ENCODE results near the gene GRIA3.

Gene GRIA3

GRCh38 chrX:123477673-123478072 lies 293.6 kb downstream of the GRIA3 start:
- Histone ChIP-seq H3K36me3 (ENCODE audit: insufficient read depth, insufficient read length, low read length) (no peaks in the 10 kb centered on the region), H3K4me1 (ENCODE audit: insufficient read depth, insufficient read length) (no peaks in the 10 kb centered on the region), H3K9ac (ENCODE audit: insufficient read length, low read depth) (no peak overlapping the region), H3K9me3 (ENCODE audit: insufficient read depth, low read length) (no peaks in the 10 kb centered on the region), H3K27me3 (ENCODE audit: insufficient read depth, insufficient read length) (no peaks in the 10 kb centered on the region), H3K4me3 (ENCODE audit: insufficient read length, low read depth) (no peak overlapping the region)
- TF ChIP-seq SUZ12 (IDR thresholded peaks at IDR 0.05; ENCODE audit: extremely low read depth, insufficient read depth, insufficient read length) (no peak), ZNF274 (IDR thresholded peaks at IDR 0.05; ENCODE audit: low read depth, low read length) (no peak), YY1 (IDR thresholded peaks at IDR 0.05; ENCODE audit: insufficient read depth, insufficient read length) (no peak)
- DNase-seq (ENCODE audit: low read depth, low spot score): no peak

- no peak for DNase-seq (ENCODE audit: low read depth, low spot score)
- Histone ChIP-seq H3K4me1 (ENCODE audit: insufficient read depth, insufficient read length) (no peaks in the 10 kb centered on the region), H3K27me3 (ENCODE audit: insufficient read depth, insufficient read length) (no peaks in the 10 kb centered on the region), H3K9me3 (ENCODE audit: insufficient read depth, low read length) (no peaks in the 10 kb centered on the region), H3K9ac (ENCODE audit: insufficient read length, low read depth) (no peak overlapping the region), H3K36me3 (ENCODE audit: insufficient read depth, insufficient read length, low read length) (no peaks in the 10 kb centered on the region), H3K4me3 (ENCODE audit: insufficient read length, low read depth) (no peak overlapping the region)
- TF ChIP-seq ZNF274 (IDR thresholded peaks at IDR 0.05; ENCODE audit: low read depth, low read length) (no peak), YY1 (IDR thresholded peaks at IDR 0.05; ENCODE audit: insufficient read depth, insufficient read length) (no peak), SUZ12 (IDR thresholded peaks at IDR 0.05; ENCODE audit: extremely low read depth, insufficient read depth, insufficient read length) (no peak)
These were observed 298.1 kb downstream of the GRIA3 start for GRCh38 chrX:123481913-123482851.

- Histone ChIP-seq H3K4me1 (ENCODE audit: insufficient read depth, insufficient read length) (no peaks in the 10 kb centered on the region), H3K9ac (ENCODE audit: insufficient read length, low read depth) (no peak overlapping the region), H3K4me3 (ENCODE audit: insufficient read length, low read depth) (no peak overlapping the region), H3K27me3 (ENCODE audit: insufficient read depth, insufficient read length) (no peaks in the 10 kb centered on the region), H3K9me3 (ENCODE audit: insufficient read depth, low read length) (no peaks in the 10 kb centered on the region), H3K36me3 (ENCODE audit: insufficient read depth, insufficient read length, low read length) (no peaks in the 10 kb centered on the region)
- no peak for DNase-seq (ENCODE audit: low read depth, low spot score)
- TF ChIP-seq YY1 (IDR thresholded peaks at IDR 0.05; ENCODE audit: insufficient read depth, insufficient read length): no peak
- no peak for TF ChIP-seq SUZ12 (IDR thresholded peaks at IDR 0.05; ENCODE audit: extremely low read depth, insufficient read depth, insufficient read length)
- TF ChIP-seq ZNF274 (IDR thresholded peaks at IDR 0.05; ENCODE audit: low read depth, low read length): no peak
These were observed 302.2 kb downstream of the GRIA3 start for GRCh38 chrX:123486297-123486696.

GRCh38 chrX:123487236-123487635 lies 303.2 kb downstream of the GRIA3 start:
- H3K9ac ChIP-seq (ENCODE audit: insufficient read length, low read depth): no peak overlapping the region
- no peaks in the 10 kb centered on the region for H3K27me3 ChIP-seq (ENCODE audit: insufficient read depth, insufficient read length)
- DNase-seq (ENCODE audit: low read depth, low spot score): no peak
- H3K9me3 ChIP-seq (ENCODE audit: insufficient read depth, low read length): no peaks in the 10 kb centered on the region
- H3K36me3 ChIP-seq (ENCODE audit: insufficient read depth, insufficient read length, low read length): no peaks in the 10 kb centered on the region
- no peak overlapping the region for H3K4me3 ChIP-seq (ENCODE audit: insufficient read length, low read depth)
- TF ChIP-seq ZNF274 (IDR thresholded peaks at IDR 0.05; ENCODE audit: low read depth, low read length) (no peak), YY1 (IDR thresholded peaks at IDR 0.05; ENCODE audit: insufficient read depth, insufficient read length) (no peak), SUZ12 (IDR thresholded peaks at IDR 0.05; ENCODE audit: extremely low read depth, insufficient read depth, insufficient read length) (no peak)
- H3K4me1 ChIP-seq (ENCODE audit: insufficient read depth, insufficient read length): no peaks in the 10 kb centered on the region

- Histone ChIP-seq H3K27me3 (ENCODE audit: insufficient read depth, insufficient read length) (no peaks in the 10 kb centered on the region), H3K36me3 (ENCODE audit: insufficient read depth, insufficient read length, low read length) (no peaks in the 10 kb centered on the region), H3K4me1 (ENCODE audit: insufficient read depth, insufficient read length) (no peaks in the 10 kb centered on the region), H3K9ac (ENCODE audit: insufficient read length, low read depth) (no peak overlapping the region), H3K9me3 (ENCODE audit: insufficient read depth, low read length) (no peaks in the 10 kb centered on the region), H3K4me3 (ENCODE audit: insufficient read length, low read depth) (no peak overlapping the region)
- DNase-seq (ENCODE audit: low read depth, low spot score): no peak
- no peak for TF ChIP-seq YY1 (IDR thresholded peaks at IDR 0.05; ENCODE audit: insufficient read depth, insufficient read length)
- no peak for TF ChIP-seq ZNF274 (IDR thresholded peaks at IDR 0.05; ENCODE audit: low read depth, low read length)
These were observed 303.6 kb downstream of the GRIA3 start for GRCh38 chrX:123487669-123488068.

GRCh38 chrX:123489011-123489410 lies 304.9 kb downstream of the GRIA3 start:
- H3K36me3 ChIP-seq (ENCODE audit: insufficient read depth, insufficient read length, low read length): no peaks in the 10 kb centered on the region
- H3K9ac ChIP-seq (ENCODE audit: insufficient read length, low read depth): no peak overlapping the region
- TF ChIP-seq SUZ12 (IDR thresholded peaks at IDR 0.05; ENCODE audit: extremely low read depth, insufficient read depth, insufficient read length) (no peak), YY1 (IDR thresholded peaks at IDR 0.05; ENCODE audit: insufficient read depth, insufficient read length) (no peak), ZNF274 (IDR thresholded peaks at IDR 0.05; ENCODE audit: low read depth, low read length) (no peak)
- no peak for DNase-seq (ENCODE audit: low read depth, low spot score)
- no peak overlapping the region for H3K4me3 ChIP-seq (ENCODE audit: insufficient read length, low read depth)
- no peaks in the 10 kb centered on the region for H3K9me3 ChIP-seq (ENCODE audit: insufficient read depth, low read length)
- no peaks in the 10 kb centered on the region for H3K4me1 ChIP-seq (ENCODE audit: insufficient read depth, insufficient read length)
- no peaks in the 10 kb centered on the region for H3K27me3 ChIP-seq (ENCODE audit: insufficient read depth, insufficient read length)

GRCh38 chrX:123493857-123494256 lies 309.8 kb downstream of the GRIA3 start:
- Histone ChIP-seq H3K4me3 (ENCODE audit: insufficient read length, low read depth) (no peak overlapping the region), H3K9ac (ENCODE audit: insufficient read length, low read depth) (no peak overlapping the region), H3K36me3 (ENCODE audit: insufficient read depth, insufficient read length, low read length) (no peaks in the 10 kb centered on the region), H3K4me1 (ENCODE audit: insufficient read depth, insufficient read length) (no peaks in the 10 kb centered on the region), H3K27me3 (ENCODE audit: insufficient read depth, insufficient read length) (no peaks in the 10 kb centered on the region), H3K9me3 (ENCODE audit: insufficient read depth, low read length) (no peaks in the 10 kb centered on the region)
- DNase-seq (ENCODE audit: low read depth, low spot score): no peak
- TF ChIP-seq YY1 (IDR thresholded peaks at IDR 0.05; ENCODE audit: insufficient read depth, insufficient read length): no peak
- TF ChIP-seq ZNF274 (IDR thresholded peaks at IDR 0.05; ENCODE audit: low read depth, low read length): no peak
- no peak for TF ChIP-seq SUZ12 (IDR thresholded peaks at IDR 0.05; ENCODE audit: extremely low read depth, insufficient read depth, insufficient read length)

All from NT2/D1 (cell line).